ENCODE measurements around the gene CDSN.

GRCh38 chr6:31074401-31074800 lies 45.8 kb downstream of the CDSN start:
- TF ChIP-seq RNF2 (IDR thresholded peaks at IDR 0.05; ENCODE audit: borderline replicate concordance, low read depth, low read length, missing control alignments, poor library complexity, severe bottlenecking): no peak
- TF ChIP-seq, protein P1, sequence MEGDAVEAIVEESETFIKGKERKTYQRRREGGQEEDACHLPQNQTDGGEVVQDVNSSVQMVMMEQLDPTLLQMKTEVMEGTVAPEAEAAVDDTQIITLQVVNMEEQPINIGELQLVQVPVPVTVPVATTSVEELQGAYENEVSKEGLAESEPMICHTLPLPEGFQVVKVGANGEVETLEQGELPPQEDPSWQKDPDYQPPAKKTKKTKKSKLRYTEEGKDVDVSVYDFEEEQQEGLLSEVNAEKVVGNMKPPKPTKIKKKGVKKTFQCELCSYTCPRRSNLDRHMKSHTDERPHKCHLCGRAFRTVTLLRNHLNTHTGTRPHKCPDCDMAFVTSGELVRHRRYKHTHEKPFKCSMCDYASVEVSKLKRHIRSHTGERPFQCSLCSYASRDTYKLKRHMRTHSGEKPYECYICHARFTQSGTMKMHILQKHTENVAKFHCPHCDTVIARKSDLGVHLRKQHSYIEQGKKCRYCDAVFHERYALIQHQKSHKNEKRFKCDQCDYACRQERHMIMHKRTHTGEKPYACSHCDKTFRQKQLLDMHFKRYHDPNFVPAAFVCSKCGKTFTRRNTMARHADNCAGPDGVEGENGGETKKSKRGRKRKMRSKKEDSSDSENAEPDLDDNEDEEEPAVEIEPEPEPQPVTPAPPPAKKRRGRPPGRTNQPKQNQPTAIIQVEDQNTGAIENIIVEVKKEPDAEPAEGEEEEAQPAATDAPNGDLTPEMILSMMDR (IDR thresholded peaks at IDR 0.05; ENCODE audit: control extremely low read depth in 1 of 3, insufficient read depth in 1 of 3, low read depth in 1 of 3, low read length in 3 of 3): no peak

All from H1 (cell line).